ENCODE measurements around the gene FAT1. TPM values are rescaled to one million over a fixed set of nuclear protein-coding genes. Genes with fewer than 3 reads are reported as not detected.
A peak's percentile ranks its signal among the peaks of the same experiment; 100 is the strongest.
"Not testable (repeated sequence)": the region's sequence is repeated elsewhere in the genome, so short reads cannot be mapped to it uniquely, and the experiment has no call there.

The FAT1 gene
- polyA plus RNA-seq (ENCODE audit: insufficient read length): 290 TPM
- long read RNA-seq, donor 1, transcript FAT1-208 (2 exons, 1,852 nt): minor isoform, 13 of 136 reads
- long read RNA-seq, donor 1, transcript FAT1-202 (3 exons, 2,224 nt): major isoform, 22 of 136 reads
- long read RNA-seq, donor 1, transcript FAT1-211 (4 exons, 1,305 nt): minor isoform, 5 of 136 reads
- long read RNA-seq, donor 1, partial matches to known transcripts: 93 of 136 reads
- long read RNA-seq, donor 1, other reads (novel, unspliced or antisense): 0 of 136 reads
- long read RNA-seq, donor 2, transcript FAT1-208 (2 exons, 1,852 nt): minor isoform, 5 of 48 reads
- long read RNA-seq, donor 2, transcript FAT1-202 (3 exons, 2,224 nt): major isoform, 19 of 48 reads
- long read RNA-seq, donor 2, partial matches to known transcripts: 23 of 48 reads
- long read RNA-seq, donor 2, other reads (novel, unspliced or antisense): 0 of 48 reads
- long read RNA-seq, donor 3, transcript FAT1-208 (2 exons, 1,852 nt): minor isoform, 10 of 48 reads
- long read RNA-seq, donor 3, transcript FAT1-202 (3 exons, 2,224 nt): major isoform, 12 of 48 reads
- long read RNA-seq, donor 3, partial matches to known transcripts: 24 of 48 reads
- long read RNA-seq, donor 3, other reads (novel, unspliced or antisense): 0 of 48 reads
- long read RNA-seq, donor 4, partial matches to known transcripts: 0 of 4 reads
- long read RNA-seq, donor 4, other reads (novel, unspliced or antisense): 0 of 4 reads
- long read RNA-seq, donor 5, full-length matches to known transcripts: 6 of 11 reads
- long read RNA-seq, donor 5, partial matches to known transcripts: 5 of 11 reads
- long read RNA-seq, donor 5, other reads (novel, unspliced or antisense): 0 of 11 reads
- long read RNA-seq, donor 6, transcript FAT1-208 (2 exons, 1,852 nt): major isoform, 7 of 42 reads
- long read RNA-seq, donor 6, partial matches to known transcripts: 30 of 42 reads
- long read RNA-seq, donor 6, other reads (novel, unspliced or antisense): 0 of 42 reads
- long read RNA-seq, donor 7, transcript FAT1-208 (2 exons, 1,852 nt): minor isoform, 7 of 64 reads
- long read RNA-seq, donor 7, transcript FAT1-202 (3 exons, 2,224 nt): major isoform, 13 of 64 reads
- long read RNA-seq, donor 7, partial matches to known transcripts: 42 of 64 reads
- long read RNA-seq, donor 7, other reads (novel, unspliced or antisense): 0 of 64 reads
- long read RNA-seq, donor 8, transcript FAT1-202 (3 exons, 2,224 nt): major isoform, 5 of 25 reads
- long read RNA-seq, donor 8, partial matches to known transcripts: 15 of 25 reads
- long read RNA-seq, donor 8, other reads (novel, unspliced or antisense): 0 of 25 reads

DNA sequence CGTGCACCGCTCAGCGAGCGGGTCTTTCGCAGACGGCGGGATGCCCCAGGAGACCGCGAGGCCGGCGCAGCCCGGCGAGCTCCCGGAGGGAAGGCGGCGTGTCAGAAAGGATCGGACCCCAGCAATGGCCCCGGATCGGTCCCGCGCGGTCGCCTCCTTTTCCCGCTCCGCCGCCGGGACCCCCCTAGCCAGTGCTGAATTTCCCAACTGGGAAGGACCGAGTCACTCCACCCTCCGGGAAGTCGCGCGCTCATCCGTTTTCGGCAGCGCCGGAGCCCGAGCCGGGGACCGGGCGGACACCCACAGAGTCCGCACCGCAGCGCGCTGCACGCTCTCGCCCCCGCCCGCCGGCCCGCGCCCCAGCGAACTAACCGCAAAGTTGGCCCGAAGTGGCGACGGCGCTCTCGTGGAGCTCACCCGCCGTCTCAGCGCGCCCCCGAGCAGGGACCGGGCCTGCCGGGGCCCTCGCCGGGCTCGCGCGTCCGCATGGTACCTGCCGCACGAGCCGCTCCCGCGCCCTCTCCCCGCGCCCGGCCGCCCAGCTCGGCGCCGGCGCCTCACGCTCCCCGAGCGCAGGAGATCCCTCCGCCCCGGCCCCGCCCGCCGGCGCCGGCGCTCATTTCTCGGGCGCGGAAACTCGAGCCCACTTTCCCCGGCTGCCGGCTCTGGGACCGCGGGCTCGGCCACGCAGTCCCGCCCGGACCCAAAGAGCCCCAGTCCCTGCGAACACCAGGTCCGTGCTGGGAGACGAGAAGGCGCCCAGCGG is at the start of gene FAT1:
TSS of gene FAT1 (minus strand) at position 565 of the 766 bp plus-strand sequence. CDS start 14,029 bp downstream, outside the sequence.
- DNase-seq: peak; percentile 82

- no peak for DNase-seq
Observed at GRCh38 chr4:186772936-186773487, 49.4 kb upstream of the FAT1 start.

DNA sequence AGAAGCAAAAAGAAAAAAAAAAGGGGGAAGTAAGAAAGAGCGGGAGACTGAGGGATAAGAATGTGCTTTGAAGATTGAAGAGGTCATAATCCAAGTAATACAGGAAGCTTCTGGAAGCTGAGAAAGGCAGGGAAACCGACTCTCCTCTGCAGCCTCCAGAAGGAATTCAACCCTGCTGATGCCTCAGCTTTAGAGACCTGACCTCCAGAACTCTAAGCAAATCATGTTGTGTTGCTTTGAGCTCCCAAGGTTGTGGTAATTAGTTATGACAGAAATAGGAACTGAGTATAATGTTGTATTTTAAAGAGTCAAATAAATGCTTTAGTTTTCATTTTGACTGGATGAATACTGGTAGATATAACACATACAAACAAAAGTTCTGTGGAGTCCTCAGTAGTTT is 48.0 kb upstream of the FAT1 start:
- DNase-seq: no peak

- DNase-seq: no peak
Observed at GRCh38 chr4:186770481-186771175, 47.0 kb upstream of the FAT1 start.

GRCh38 chr4:186767794-186768193 is 44.1 kb upstream of the FAT1 start:
- DNase-seq: no peak

GRCh38 chr4:186765673-186766546 is 42.3 kb upstream of the FAT1 start:
- DNase-seq: no peak

DNA sequence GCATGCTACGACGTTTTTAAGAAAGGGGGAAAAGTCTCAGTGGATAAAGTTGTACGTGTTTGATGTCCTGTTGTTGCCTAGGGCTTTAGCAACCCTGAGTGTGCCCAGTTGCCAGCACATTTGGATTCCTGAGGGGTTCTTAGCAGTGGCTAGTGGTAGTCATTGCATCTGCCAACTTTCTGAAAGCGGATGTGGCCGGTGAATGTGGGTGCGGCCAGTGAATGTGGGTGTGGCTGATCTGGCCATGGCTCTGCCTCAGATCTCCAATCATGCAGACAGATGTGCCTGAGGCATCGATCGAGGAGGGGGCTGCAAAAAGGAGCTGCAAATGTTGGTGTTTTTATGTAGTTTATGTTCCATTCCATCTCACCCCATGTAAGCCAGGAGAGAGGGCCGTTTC is 41.5 kb upstream of the FAT1 start:
- DNase-seq: no peak

DNA sequence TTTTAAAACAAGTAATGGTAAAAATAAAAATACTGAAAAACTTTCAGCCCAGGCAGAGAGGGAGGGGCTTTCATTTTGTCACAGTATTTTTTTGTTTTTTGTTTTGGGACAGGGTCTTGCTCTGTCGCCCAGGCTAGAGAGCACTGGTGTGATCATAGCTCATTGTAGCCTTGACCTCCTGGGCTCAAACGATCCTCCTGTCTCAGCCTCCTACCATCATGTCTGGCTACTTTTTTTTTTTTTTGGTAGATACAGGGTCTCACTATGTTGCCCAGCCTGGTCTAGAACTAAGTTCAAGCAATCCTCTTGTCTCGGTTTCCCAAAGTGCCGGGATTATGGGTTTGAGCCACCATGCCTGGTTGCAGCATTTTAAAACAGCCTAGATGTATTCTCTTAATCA is 40.8 kb upstream of the FAT1 start:
- no peak for DNase-seq

GRCh38 chr4:186762865-186763264 is 39.2 kb upstream of the FAT1 start:
- DNase-seq: no peak

DNA sequence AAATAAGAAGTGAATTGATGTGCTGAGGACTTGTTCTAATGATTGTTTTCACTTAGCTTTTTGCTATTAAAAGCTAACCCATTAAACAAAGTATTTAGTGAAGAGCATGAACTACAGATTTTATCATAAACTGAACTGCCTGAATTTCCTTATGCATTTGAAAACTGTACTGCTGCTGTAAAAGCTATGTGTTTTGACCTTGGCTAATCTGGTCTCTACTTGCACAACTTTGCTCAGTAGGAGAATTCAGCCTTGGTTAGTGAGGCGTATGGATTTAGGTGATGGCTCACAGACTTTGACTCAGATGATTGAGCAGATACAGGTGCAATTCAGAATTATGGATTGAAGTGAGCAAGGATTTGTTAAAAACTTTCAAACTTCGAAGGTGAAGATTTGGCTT is 38.7 kb upstream of the FAT1 start:
- DNase-seq: no peak

DNA sequence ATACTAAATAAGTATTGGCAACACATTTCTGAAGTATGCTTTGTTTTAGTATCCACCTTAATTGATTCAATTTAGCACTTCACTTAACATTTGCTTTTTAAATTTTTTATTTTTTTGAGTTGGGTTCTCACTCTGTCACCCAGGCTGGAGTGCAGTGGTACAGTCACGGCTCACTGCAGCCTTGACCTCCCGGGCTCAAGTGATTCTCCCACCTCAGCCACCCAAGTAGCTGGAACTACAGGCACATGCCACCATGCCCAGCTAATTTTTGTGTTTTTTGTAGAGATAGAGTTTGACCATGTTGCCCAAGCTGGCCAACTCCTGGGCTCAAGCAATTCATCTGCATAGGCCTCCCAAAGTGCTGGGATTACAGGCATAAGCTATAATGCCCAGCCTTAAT is 38.3 kb upstream of the FAT1 start:
- DNase-seq: not testable (repeated sequence)

DNA sequence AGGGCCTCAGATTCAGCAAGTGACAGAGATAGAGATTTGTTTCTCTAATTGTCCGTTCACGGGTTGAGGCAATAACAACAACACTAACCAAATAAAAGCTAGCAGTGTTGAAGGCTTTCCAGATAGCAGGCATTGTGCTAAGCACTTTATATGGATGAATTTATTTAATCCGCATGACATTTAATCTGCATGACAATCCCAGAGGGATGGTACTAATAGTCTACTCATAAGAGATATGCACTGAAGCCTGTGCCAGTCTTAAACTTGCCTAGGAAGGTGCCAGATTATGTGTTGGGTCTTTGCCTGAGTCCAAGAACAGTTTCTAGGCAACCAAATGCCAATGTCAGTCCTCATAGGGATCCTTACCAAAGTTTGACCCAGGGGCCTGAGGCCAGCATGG is 37.7 kb upstream of the FAT1 start:
- no peak for DNase-seq

- DNase-seq: no peak
Observed at GRCh38 chr4:186760576-186760975, 36.9 kb upstream of the FAT1 start.

DNA sequence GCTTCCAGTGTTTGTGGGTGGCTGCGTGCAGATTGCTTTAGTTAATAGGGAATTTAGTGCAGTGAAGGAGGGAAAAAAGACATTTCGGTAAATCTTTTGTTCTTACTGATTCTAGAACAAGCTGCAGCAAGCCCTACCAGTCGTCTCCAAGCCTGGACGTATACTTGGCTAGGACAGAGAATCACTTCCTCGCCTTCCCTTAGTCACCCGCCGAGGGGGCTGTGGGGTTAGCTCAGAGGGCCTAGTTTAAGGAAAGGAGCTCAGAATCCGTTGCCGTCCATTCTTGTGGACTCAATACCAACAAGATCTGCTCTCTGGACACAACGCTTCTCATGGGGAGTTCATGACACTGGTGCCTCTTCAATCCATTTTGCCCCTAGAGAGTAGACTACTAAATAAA is 36.3 kb upstream of the FAT1 start:
- no peak for DNase-seq

GRCh38 chr4:186758929-186759682 is 35.5 kb upstream of the FAT1 start:
- no peak for DNase-seq

- no peak for DNase-seq
Observed at GRCh38 chr4:186757696-186758355, 34.2 kb upstream of the FAT1 start.

DNA sequence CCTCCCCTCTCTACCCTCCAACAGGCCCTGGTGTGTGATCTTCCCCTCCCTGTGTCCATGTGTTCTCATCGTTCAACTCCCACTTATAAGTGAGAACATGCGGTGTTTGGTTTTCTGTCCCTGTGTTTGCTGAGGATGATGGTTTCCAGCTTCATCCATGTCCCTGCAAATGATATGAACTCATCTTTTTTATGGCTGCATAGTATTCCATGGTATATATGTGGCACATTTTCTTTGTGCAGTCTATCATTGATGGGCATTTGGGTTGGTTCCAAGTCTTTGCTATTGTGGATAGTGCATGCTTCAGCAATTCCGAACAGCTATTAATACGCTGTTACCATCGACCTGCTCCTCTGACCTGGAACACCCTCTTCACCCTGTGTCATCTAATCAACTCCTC is 32.9 kb upstream of the FAT1 start:
- not testable (repeated sequence) for DNase-seq
